MM.1S (cell line): ENCODE results near the gene CRYBG3.

ENCODE experiments used
- DNase-seq: peaks from one replicate; pipeline ENCODE4 v3.0.0-alpha.2; 2015
- H2AFZ ChIP-seq: fragments of 300-600 bp; sonication (generic); 2 replicates; pipeline ENCODE4 v1.6.0; 2016; ENCODE audit warnings: antibody characterized with exemption, low read length
- H3F3A ChIP-seq: fragments of 300-600 bp; sonication (generic); 2 replicates; pipeline ENCODE4 v1.6.1; 2016; ENCODE audit warnings: mild to moderate bottlenecking, antibody characterized with exemption, low read length, moderate library complexity, mixed read lengths; ENCODE audit not compliant: insufficient read depth
- H3K27ac ChIP-seq: fragments of 300-600 bp; sonication (generic); 2 replicates; pipeline ENCODE4 v1.5.1; 2016; ENCODE audit warnings: mild to moderate bottlenecking, low read length
- H3K27me3 ChIP-seq: fragments of 300-600 bp; sonication (generic); replicated peaks from 2 replicates; pipeline ENCODE4 v1.6.0; 2016; ENCODE audit warnings: low read length; ENCODE audit not compliant: insufficient read depth
- H3K36me3 ChIP-seq: fragments of 300-600 bp; sonication (generic); replicated peaks from 2 replicates; pipeline ENCODE4 v1.6.1; 2016; ENCODE audit warnings: mild to moderate bottlenecking, low read length, mixed read lengths; ENCODE audit not compliant: insufficient read depth
- H3K4me1 ChIP-seq: fragments of 300-600 bp; sonication (generic); 2 replicates; pipeline ENCODE4 v1.6.1; 2016; ENCODE audit warnings: low read length, mixed read lengths
- H3K4me2 ChIP-seq: fragments of 300-600 bp; sonication (generic); 2 replicates; pipeline ENCODE4 v1.6.0; 2016; ENCODE audit warnings: low read depth, low read length
- H3K4me3 ChIP-seq: fragments of 300-600 bp; sonication (generic); 2 replicates; pipeline ENCODE4 v1.5.1; 2016; ENCODE audit warnings: low read length, mixed read lengths
- H3K79me2 ChIP-seq: fragments of 300-600 bp; sonication (generic); 2 replicates; pipeline ENCODE4 v1.6.1; 2016; ENCODE audit warnings: mixed run types, low read length, mixed read lengths
- H3K9ac ChIP-seq: fragments of 300-600 bp; sonication (generic); 2 replicates; pipeline ENCODE4 v1.6.1; 2016; ENCODE audit warnings: low read length, mixed read lengths
- H3K9me2 ChIP-seq: fragments of 300-600 bp; sonication (generic); replicated peaks from 2 replicates; pipeline ENCODE4 v1.6.1; 2016; ENCODE audit warnings: mild to moderate bottlenecking, low read length, mixed read lengths; ENCODE audit not compliant: insufficient read depth
- H3K9me3 ChIP-seq: fragments of 300-600 bp; sonication (generic); replicated peaks from 2 replicates; pipeline ENCODE4 v1.6.1; 2016; ENCODE audit warnings: mild to moderate bottlenecking, low read length, mixed read lengths; ENCODE audit not compliant: insufficient read depth
- H4K20me1 ChIP-seq: fragments of 300-600 bp; sonication (generic); 2 replicates; pipeline ENCODE4 v1.6.1; 2016; ENCODE audit warnings: mild to moderate bottlenecking, low read length, moderate library complexity, mixed read lengths; ENCODE audit not compliant: insufficient read depth
- EZH2 ChIP-seq: fragments of 300-600 bp; sonication (generic); optimal IDR thresholded peaks from 2 replicates; pipeline ENCODE3; 2017; ENCODE audit warnings: low read depth, mild to moderate bottlenecking, antibody characterized with exemption, low read length, mixed read lengths
- EZH2phosphoT487 ChIP-seq: fragments of 300-600 bp; sonication (generic); IDR thresholded peaks from 2 replicates; pipeline ENCODE4 v1.6.1; 2018; ENCODE audit warnings: antibody characterized with exemption, low read length
- TF ChIP-seq, protein P1 (sequence below): fragments of 300-600 bp; sonication (generic); IDR thresholded peaks from 2 replicates; pipeline ENCODE4 v1.5.1; 2016; ENCODE audit warnings: antibody characterized with exemption, low read length, mixed read lengths

CRYBG3 gene

GRCh38 chr3:97880267-97880666 is 58.5 kb downstream of the CRYBG3 start:
- Histone ChIP-seq H3K9me3 (no peaks in the 10 kb centered on the region), H3F3A (no peaks in the 10 kb centered on the region), H3K9ac (no peak overlapping the region), H3K9me2 (no peaks in the 10 kb centered on the region), H3K4me3 (no peak overlapping the region), H3K4me2 (no peak overlapping the region), H3K36me3 (no peaks in the 10 kb centered on the region), H2AFZ (no peak overlapping the region), H3K27ac (no peak overlapping the region), H3K4me1 (no peaks in the 10 kb centered on the region), H3K27me3 (no peaks in the 10 kb centered on the region), H3K79me2 (no peaks in the 10 kb centered on the region), H4K20me1 (no peaks in the 10 kb centered on the region)
- DNase-seq: no peak
- TF ChIP-seq EZH2phosphoT487 (no peak), EZH2 (no peak)
- TF ChIP-seq, protein P1, sequence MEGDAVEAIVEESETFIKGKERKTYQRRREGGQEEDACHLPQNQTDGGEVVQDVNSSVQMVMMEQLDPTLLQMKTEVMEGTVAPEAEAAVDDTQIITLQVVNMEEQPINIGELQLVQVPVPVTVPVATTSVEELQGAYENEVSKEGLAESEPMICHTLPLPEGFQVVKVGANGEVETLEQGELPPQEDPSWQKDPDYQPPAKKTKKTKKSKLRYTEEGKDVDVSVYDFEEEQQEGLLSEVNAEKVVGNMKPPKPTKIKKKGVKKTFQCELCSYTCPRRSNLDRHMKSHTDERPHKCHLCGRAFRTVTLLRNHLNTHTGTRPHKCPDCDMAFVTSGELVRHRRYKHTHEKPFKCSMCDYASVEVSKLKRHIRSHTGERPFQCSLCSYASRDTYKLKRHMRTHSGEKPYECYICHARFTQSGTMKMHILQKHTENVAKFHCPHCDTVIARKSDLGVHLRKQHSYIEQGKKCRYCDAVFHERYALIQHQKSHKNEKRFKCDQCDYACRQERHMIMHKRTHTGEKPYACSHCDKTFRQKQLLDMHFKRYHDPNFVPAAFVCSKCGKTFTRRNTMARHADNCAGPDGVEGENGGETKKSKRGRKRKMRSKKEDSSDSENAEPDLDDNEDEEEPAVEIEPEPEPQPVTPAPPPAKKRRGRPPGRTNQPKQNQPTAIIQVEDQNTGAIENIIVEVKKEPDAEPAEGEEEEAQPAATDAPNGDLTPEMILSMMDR: no peak

DNA sequence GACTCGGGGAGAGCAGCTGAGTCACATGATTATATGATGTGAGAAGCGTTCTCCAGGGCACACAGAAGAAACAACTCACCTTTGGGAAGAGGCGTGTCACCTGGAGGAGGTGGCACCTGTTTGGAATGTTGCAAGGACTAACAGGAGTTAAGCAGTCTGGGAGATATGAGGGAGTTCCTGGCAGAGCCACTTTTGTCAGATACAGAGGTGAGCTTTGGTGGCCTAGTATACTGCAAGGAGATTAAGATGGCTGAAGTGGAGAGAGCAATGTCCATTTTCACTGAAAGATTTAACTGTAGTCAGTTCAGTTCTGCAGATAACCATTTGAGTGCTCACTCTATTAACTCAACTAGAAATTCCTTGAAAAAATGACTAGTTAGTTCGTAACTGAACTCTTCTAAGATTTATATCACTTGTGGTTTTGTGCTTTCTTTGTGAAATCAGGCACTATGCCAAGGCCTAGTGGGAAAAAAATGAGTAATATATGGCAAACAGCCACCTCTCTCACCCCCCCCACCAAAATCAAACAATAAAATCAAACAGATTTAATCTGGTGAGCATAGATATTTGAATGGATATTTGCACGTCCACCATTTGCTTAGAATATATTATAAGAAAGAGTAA is 61.3 kb downstream of the CRYBG3 start:
- Histone ChIP-seq H2AFZ (no peak overlapping the region), H3K36me3 (no peaks in the 10 kb centered on the region), H3K9me3 (no peaks in the 10 kb centered on the region), H3K27ac (no peak overlapping the region), H3K27me3 (no peaks in the 10 kb centered on the region), H3K4me1 (no peaks in the 10 kb centered on the region), H3K79me2 (no peaks in the 10 kb centered on the region), H3K9me2 (no peaks in the 10 kb centered on the region), H3K9ac (no peak overlapping the region), H4K20me1 (no peaks in the 10 kb centered on the region), H3F3A (no peaks in the 10 kb centered on the region), H3K4me2 (no peak overlapping the region), H3K4me3 (no peak overlapping the region)
- TF ChIP-seq EZH2 (no peak), EZH2phosphoT487 (no peak)
- TF ChIP-seq, protein P1: no peak
- no peak for DNase-seq

GRCh38 chr3:97883736-97884135 is 61.9 kb downstream of the CRYBG3 start:
- no peaks in the 10 kb centered on the region for H3K4me1 ChIP-seq
- H3F3A ChIP-seq: no peaks in the 10 kb centered on the region
- TF ChIP-seq EZH2phosphoT487 (no peak), EZH2 (no peak)
- TF ChIP-seq, protein P1: no peak
- H2AFZ ChIP-seq: no peak overlapping the region
- H3K79me2 ChIP-seq: no peaks in the 10 kb centered on the region
- H3K36me3 ChIP-seq: no peaks in the 10 kb centered on the region
- H3K27ac ChIP-seq: no peak overlapping the region
- H3K4me2 ChIP-seq: no peak overlapping the region
- no peaks in the 10 kb centered on the region for H3K27me3 ChIP-seq
- no peaks in the 10 kb centered on the region for H4K20me1 ChIP-seq
- H3K9ac ChIP-seq: no peak overlapping the region
- H3K9me2 ChIP-seq: no peaks in the 10 kb centered on the region
- no peaks in the 10 kb centered on the region for H3K9me3 ChIP-seq
- no peak overlapping the region for H3K4me3 ChIP-seq
- DNase-seq: no peak
